GM12875 (cell line): ENCODE measurements around the gene NFATC3.

Experiments used
- H3K4me3 ChIP-seq: one replicate; pipeline ENCODE4 v1.5.1; 2011; ENCODE audit warnings: low read depth, low read length, control low read depth
- CTCF ChIP-seq: IDR thresholded peaks from 2 replicates; pipeline ENCODE4 v1.5.1; 2011; ENCODE audit warnings: low read depth, mild to moderate bottlenecking, control low read depth, inconsistent platforms, low read length, moderate library complexity, borderline replicate concordance; ENCODE audit not compliant: insufficient read depth

Gene NFATC3

GRCh38 chr16:68227850-68228553 is 142.8 kb downstream of the NFATC3 start:
- no peak for TF ChIP-seq CTCF
- H3K4me3 ChIP-seq: no peak overlapping the region

- no peak for TF ChIP-seq CTCF
- no peak overlapping the region for H3K4me3 ChIP-seq
Observed at GRCh38 chr16:68228652-68229051, 143.5 kb downstream of the NFATC3 start.

GRCh38 chr16:68229431-68230175 is 144.4 kb downstream of the NFATC3 start:
- peak; percentile 82 for TF ChIP-seq CTCF

GRCh38 chr16:68230176-68230571 is 145.0 kb downstream of the NFATC3 start:
- no peak for TF ChIP-seq CTCF

More at GRCh38 chr16:68229431-68230175, 144.4 kb downstream of the NFATC3 start:
- H3K4me3 ChIP-seq: no peak overlapping the region

DNA sequence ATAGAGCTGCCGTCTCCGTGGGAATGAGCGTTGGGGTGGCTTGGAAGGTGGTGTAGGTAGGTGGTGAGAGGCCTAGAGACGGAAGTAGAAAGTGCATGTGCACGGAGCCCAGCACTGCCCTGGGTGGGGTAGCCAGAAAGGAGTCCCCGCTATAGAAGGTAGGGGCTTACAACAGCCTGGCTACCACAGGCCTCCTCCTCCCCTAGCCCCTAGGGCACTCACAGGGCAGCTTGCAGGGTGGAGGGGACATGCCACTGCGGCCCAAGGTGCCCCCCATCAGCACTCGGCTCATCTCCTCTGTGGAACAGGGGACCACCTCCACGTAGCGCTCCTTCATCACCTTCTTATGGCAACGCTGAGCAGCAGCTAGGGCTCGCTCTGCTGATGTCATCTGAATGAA is 145.8 kb downstream of the NFATC3 start:
- no peak for TF ChIP-seq CTCF
- no peak overlapping the region for H3K4me3 ChIP-seq

More at GRCh38 chr16:68230176-68230571, 145.0 kb downstream of the NFATC3 start:
- H3K4me3 ChIP-seq: no peak overlapping the region

DNA sequence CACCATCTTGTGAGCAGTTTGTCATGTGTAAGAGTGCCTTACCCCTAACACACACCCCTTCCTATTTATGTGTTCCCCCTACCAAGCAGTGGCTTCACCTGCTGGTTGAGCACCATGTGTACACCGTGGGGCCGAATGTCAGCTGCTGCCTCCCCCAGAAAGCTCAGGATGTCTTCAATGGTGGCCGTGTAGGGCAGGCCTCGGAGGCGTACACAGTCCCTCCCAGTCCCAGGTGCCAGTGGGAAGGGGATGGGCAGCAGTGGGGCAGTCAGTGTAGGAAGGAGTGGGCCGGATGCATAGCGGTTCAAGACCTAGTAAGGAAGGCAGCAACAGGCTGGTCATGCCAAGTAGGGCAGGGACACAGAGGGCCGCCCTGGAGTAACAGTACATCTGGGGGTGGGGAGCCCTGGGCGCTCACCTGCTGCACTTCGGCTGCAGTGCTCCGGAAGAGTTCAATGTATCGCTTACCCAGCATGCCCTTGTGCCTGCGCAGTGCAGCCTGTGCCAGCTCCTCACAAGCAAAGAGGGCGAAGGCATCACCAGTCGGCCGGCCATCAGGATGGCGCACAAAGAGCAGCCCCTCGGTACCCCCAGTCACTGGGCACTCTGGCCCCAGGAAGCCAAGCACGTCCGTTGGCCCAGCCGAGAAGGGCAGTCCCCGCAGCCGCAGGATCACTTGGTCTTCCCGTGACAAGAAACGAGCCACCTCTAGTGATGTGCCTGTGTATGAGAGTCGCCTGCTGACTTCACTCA is 146.4 kb downstream of the NFATC3 start:
- TF ChIP-seq CTCF: no peak
- no peak overlapping the region for H3K4me3 ChIP-seq

DNA sequence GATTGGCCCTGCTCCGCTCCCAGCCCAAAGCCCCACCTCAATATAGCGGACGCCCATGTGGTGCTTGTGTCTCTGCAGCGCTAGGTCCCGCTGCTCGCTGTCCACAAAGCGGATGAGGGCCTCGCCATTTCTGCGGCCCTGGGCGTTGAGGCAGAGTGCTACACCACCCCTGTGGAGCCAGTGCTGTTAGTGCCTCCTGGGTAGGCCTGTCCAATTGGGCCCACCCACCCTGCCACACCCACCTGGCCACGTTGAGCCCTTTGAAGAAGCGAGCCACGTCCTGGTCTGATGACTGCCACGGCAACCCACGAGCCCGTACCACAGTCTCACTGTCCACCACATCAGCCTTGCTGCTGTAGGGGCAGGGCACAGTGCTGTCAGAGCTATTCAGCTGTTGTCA is 147.2 kb downstream of the NFATC3 start:
- TF ChIP-seq CTCF: no peak
- H3K4me3 ChIP-seq: no peak overlapping the region
